ENCODE data around the gene CNTF. TPM values are rescaled to one million over a fixed set of nuclear protein-coding genes. Genes with fewer than 3 reads are reported as not detected.

Gene CNTF
- total and polyA plus RNA-seq, 8 donors = 0.28 to 0.63 (median 0.46) TPM

GRCh38 chr11:58613228-58613627, 9.2 kb upstream of the CNTF start:
- no peak for TF ChIP-seq CTCF (IDR thresholded peaks at IDR 0.05)
- DNase-seq = no peak
- ATAC-seq = no peak
- no peaks in the 10 kb centered on the region for H3K27me3 ChIP-seq
- intact Hi-C loops (cut with DNase I) = no loop called here
- H3K27ac ChIP-seq = no peak overlapping the region
- no peak for FAIRE-seq
- WGBS, 2 donors = 96 to 98% methylated on average over 2 of the region's 2 CpGs
- H3K9me3 ChIP-seq = no peaks in the 10 kb centered on the region
- H3K4me3 ChIP-seq = no peak overlapping the region
- peaks cover 0 to 13% (median 8%) of the 10 kb centered on the region in 3 donors for H3K4me1 ChIP-seq
- peaks cover 0 to 67% (median 32%) of the 10 kb centered on the region in 3 donors for H3K36me3 ChIP-seq

GRCh38 chr11:58615559-58615958, 6.9 kb upstream of the CNTF start:
- no peaks in the 10 kb centered on the region for H3K27me3 ChIP-seq
- no peak for DNase-seq
- H3K36me3 ChIP-seq = peaks cover 0 to 70% (median 32%) of the 10 kb centered on the region in 3 donors
- ATAC-seq = no peak
- no peak for TF ChIP-seq CTCF (IDR thresholded peaks at IDR 0.05)
- no peak for FAIRE-seq
- H3K27ac ChIP-seq = no peak overlapping the region
- H3K9me3 ChIP-seq = no peaks in the 10 kb centered on the region
- peaks cover 0 to 13% (median 8%) of the 10 kb centered on the region in 3 donors for H3K4me1 ChIP-seq
- intact Hi-C loops (cut with DNase I) = no loop called here
- no peak overlapping the region for H3K4me3 ChIP-seq
- WGBS, 2 donors = 81 to 90% methylated on average over 1 of the region's 1 CpG

GRCh38 chr11:58616594-58616993, 5.9 kb upstream of the CNTF start:
- intact Hi-C loops (cut with DNase I) = no loop called here
- no peak for FAIRE-seq
- no peak for TF ChIP-seq CTCF (IDR thresholded peaks at IDR 0.05)
- Histone ChIP-seq H3K9me3 (no peaks in the 10 kb centered on the region), H3K36me3 (peaks cover 0 to 62% (median 24%) of the 10 kb centered on the region in 3 donors), H3K4me3 (no peak overlapping the region), H3K4me1 (peaks cover 0 to 13% (median 13%) of the 10 kb centered on the region in 3 donors), H3K27ac (peak overlapping the region in 2 of 4 donors; percentile 9 to 25), H3K27me3 (no peaks in the 10 kb centered on the region)
- peak in 4 of 6 donors; percentile 38 to 76 (median 53) for DNase-seq
- ATAC-seq = peak; percentile 84 to 91 (median 89)
- 20 to 29% methylated on average over 4 of the region's 4 CpGs for WGBS, 2 donors

- DNase-seq (no peak), ATAC-seq (peak; percentile 43 to 63 (median 50)), FAIRE-seq (no peak)
- no peak overlapping the region for H3K4me3 ChIP-seq
- peaks cover 0 to 50% (median 15%) of the 10 kb centered on the region in 3 donors for H3K36me3 ChIP-seq
- no peak overlapping the region for H3K27ac ChIP-seq
- no peaks in the 10 kb centered on the region for H3K27me3 ChIP-seq
- no peak for TF ChIP-seq CTCF (IDR thresholded peaks at IDR 0.05)
- peaks cover 0 to 19% (median 13%) of the 10 kb centered on the region in 3 donors for H3K4me1 ChIP-seq
- 58 to 64% methylated on average over 4 of the region's 4 CpGs for WGBS, 2 donors
- H3K9me3 ChIP-seq = no peaks in the 10 kb centered on the region
- intact Hi-C loops (cut with DNase I) = no loop called here
Measured at GRCh38 chr11:58617976-58618557, 4.4 kb upstream of the CNTF start.

GRCh38 chr11:58621586-58622262, 741 bp upstream of the CNTF start:
- FAIRE-seq = no peak
- Histone ChIP-seq H3K4me3 (no peak overlapping the region), H3K27me3 (no peaks in the 10 kb centered on the region), H3K9me3 (no peaks in the 10 kb centered on the region), H3K36me3 (peaks cover 0 to 32% (median 4%) of the 10 kb centered on the region in 3 donors), H3K27ac (no peak overlapping the region), H3K4me1 (peaks cover 0 to 12% (median 0%) of the 10 kb centered on the region in 3 donors)
- intact Hi-C loops (cut with DNase I) = no loop called here
- TF ChIP-seq CTCF (IDR thresholded peaks at IDR 0.05) = no peak
- WGBS, 2 donors = 82 to 84% methylated on average over 4 of the region's 4 CpGs
- ATAC-seq = no peak
- no peak for DNase-seq
